Neural progenitor cell (in vitro differentiated cells): ENCODE results near the gene C8G.

Experiments
- EZH2 ChIP-seq: fragments of 200-600 bp; sonication (generic); IDR thresholded peaks from 2 replicates; pipeline ENCODE4 v1.6.1; 2017; ENCODE audit warnings: antibody characterized with exemption, mild to moderate bottlenecking, moderate library complexity
- TF ChIP-seq, protein P1 (sequence below): fragments of 200-600 bp; sonication (generic); IDR thresholded peaks from 2 replicates; pipeline ENCODE4 v1.5.1; 2017; ENCODE audit warnings: antibody characterized with exemption, mild to moderate bottlenecking

DNA sequence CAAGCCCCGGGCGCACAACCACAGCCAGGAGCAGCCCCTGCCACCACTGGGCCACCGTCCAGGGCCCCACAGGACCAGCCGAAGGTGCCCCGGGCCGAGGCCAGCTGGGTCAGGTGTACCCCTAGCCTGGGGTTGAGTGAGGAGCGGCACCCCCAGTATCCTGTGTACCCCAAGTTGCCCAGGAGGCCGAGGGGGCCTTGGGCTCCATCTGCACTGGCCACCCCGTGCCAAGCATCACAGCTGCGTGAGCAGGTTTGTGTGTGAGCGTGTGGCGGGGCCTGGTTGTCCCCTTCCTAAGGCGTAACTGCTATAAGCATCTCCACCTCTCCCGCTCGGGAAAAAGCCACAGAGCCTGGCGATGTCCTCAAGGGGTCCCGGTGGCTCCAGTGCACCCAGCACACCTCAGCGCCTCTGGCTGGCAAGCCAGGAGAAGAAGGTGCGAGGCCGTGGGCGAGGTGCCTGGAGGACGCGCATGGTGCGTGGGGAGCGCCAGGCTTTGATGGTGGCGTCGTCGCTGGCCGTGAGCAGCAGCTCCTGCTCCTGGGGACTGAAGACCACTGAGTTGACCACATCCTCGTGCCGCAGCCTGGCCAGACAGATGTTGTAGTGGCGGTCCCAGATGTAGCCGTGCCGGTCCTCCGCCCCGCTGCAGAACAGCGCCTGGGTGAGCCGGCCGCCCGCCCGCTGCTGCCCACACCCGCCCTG lies 4.4 kb upstream of the C8G start:
- TF ChIP-seq, protein P1, sequence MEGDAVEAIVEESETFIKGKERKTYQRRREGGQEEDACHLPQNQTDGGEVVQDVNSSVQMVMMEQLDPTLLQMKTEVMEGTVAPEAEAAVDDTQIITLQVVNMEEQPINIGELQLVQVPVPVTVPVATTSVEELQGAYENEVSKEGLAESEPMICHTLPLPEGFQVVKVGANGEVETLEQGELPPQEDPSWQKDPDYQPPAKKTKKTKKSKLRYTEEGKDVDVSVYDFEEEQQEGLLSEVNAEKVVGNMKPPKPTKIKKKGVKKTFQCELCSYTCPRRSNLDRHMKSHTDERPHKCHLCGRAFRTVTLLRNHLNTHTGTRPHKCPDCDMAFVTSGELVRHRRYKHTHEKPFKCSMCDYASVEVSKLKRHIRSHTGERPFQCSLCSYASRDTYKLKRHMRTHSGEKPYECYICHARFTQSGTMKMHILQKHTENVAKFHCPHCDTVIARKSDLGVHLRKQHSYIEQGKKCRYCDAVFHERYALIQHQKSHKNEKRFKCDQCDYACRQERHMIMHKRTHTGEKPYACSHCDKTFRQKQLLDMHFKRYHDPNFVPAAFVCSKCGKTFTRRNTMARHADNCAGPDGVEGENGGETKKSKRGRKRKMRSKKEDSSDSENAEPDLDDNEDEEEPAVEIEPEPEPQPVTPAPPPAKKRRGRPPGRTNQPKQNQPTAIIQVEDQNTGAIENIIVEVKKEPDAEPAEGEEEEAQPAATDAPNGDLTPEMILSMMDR = no peak
- no peak for TF ChIP-seq EZH2
